ENCODE data around the gene MSMO1. TPM values are rescaled to one million over a fixed set of nuclear protein-coding genes. Genes with fewer than 3 reads are reported as not detected.

Gene MSMO1
- total RNA-seq, 1 donor from 2014 or later = 3.6 TPM

DNA sequence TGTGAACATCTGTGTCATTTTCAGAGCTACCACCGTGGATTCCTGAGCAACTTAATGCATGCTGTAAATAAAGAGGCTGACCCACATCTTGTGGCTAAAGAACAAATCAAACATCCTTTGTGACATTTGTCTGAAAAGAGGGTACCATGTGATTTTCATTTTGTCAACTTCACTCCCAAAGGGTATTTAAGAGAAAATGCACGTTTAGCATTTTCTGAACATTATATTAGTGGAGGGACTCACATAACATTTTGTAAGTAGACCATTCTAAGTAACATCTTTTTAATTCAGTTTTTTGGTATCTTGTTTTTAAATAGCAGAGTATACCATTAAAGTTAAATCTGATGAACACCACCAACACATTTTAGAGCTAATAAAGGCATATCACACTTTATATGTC lies 34.3 kb downstream of the MSMO1 start:
- DNase-seq (ENCODE audit: low spot score in 2 of 2) = no peak
- TF ChIP-seq, protein P1, sequence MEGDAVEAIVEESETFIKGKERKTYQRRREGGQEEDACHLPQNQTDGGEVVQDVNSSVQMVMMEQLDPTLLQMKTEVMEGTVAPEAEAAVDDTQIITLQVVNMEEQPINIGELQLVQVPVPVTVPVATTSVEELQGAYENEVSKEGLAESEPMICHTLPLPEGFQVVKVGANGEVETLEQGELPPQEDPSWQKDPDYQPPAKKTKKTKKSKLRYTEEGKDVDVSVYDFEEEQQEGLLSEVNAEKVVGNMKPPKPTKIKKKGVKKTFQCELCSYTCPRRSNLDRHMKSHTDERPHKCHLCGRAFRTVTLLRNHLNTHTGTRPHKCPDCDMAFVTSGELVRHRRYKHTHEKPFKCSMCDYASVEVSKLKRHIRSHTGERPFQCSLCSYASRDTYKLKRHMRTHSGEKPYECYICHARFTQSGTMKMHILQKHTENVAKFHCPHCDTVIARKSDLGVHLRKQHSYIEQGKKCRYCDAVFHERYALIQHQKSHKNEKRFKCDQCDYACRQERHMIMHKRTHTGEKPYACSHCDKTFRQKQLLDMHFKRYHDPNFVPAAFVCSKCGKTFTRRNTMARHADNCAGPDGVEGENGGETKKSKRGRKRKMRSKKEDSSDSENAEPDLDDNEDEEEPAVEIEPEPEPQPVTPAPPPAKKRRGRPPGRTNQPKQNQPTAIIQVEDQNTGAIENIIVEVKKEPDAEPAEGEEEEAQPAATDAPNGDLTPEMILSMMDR (IDR thresholded peaks at IDR 0.05) = no peak
- H3K4me3 ChIP-seq = no peak overlapping the region
- H3K36me3 ChIP-seq = no peaks in the 10 kb centered on the region
- no peak overlapping the region for H3K27ac ChIP-seq
- no peaks in the 10 kb centered on the region for H3K27me3 ChIP-seq
- H3K9me3 ChIP-seq = no peaks in the 10 kb centered on the region
- intact Hi-C loops (cut with DNase I) = no loop called here
- no peaks in the 10 kb centered on the region for H3K4me1 ChIP-seq

DNA sequence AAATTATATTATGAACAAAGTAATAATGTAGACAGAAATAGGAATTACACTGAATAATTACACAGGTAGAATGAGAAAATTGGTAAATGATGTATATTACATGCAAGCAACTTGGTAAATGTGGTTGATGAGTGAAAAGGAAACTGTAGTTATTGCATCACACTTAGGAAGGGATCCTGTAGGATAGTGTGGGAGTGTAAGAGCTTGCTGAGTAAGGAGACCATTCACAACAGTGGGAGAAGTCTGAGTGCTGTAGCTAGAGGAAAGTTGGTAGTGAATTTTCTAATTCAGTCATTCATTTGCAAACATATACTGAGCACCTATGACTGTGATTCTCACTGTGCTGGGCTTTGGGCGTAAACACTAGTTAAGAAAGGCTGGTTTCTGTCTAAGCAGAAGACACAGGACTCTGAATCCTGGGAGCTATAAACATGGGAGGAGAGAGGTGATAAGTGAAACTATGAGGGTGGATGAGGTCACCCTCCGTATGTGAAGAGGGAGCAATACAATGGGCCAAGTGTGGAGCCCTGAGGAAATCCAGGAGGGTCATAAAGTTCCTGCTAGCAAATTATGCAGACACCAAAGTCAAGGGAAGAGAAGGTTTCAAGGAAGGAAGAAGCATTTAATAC lies 37.1 kb downstream of the MSMO1 start:
- no peaks in the 10 kb centered on the region for H3K4me1 ChIP-seq
- H3K9me3 ChIP-seq = no peaks in the 10 kb centered on the region
- no peaks in the 10 kb centered on the region for H3K27me3 ChIP-seq
- intact Hi-C loops (cut with DNase I) = no loop called here
- H3K36me3 ChIP-seq = no peaks in the 10 kb centered on the region
- H3K4me3 ChIP-seq = no peak overlapping the region
- TF ChIP-seq, protein P1 (IDR thresholded peaks at IDR 0.05) = no peak
- no peak overlapping the region for H3K27ac ChIP-seq
- DNase-seq (ENCODE audit: low spot score in 2 of 2) = no peak

DNA sequence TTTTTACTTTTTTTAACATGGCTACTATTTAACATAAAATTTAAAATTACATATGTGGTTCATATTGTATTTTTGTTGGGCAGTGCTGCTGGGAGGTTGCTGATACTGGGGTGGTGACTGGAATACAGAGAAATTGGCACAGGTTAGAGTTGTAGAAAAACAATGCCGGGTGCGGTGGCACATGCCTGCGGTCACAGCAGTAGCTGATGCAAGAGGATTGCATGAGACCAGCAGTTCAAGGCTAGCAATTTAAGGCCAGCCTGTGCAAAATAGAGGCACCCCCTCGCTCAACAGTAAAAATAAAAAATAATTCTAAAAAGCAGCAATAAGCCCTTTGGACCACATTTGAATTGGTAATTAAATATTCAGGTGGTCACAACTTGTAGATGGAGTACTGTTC lies 39.6 kb downstream of the MSMO1 start:
- H3K27me3 ChIP-seq = no peaks in the 10 kb centered on the region
- no peak overlapping the region for H3K27ac ChIP-seq

DNA sequence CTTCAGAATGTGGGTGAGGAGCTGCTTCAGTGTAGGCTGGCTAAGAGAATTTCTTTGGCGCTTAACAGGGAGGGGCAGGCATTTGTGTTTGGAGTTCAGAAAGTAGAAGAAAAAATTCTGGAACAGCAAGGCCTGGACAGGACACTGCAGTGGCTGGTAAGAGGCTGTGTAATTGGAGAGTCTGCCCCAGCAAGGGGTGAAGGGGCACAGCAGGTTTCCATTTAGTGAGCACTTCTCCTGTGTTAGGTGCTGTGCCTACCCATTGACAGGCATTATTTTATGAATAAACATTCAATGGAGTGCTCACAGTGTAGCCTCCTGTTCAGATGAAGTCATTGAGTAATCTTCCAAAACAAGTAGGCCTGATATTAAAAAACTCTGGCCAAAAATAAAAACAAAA lies 40.6 kb downstream of the MSMO1 start:
- Histone ChIP-seq H3K4me1 (no peaks in the 10 kb centered on the region), H3K9me3 (no peaks in the 10 kb centered on the region), H3K27ac (no peak overlapping the region), H3K27me3 (no peaks in the 10 kb centered on the region), H3K4me3 (no peak overlapping the region), H3K36me3 (no peaks in the 10 kb centered on the region)
- intact Hi-C loops (cut with DNase I) = no loop called here
- no peak for DNase-seq (ENCODE audit: low spot score in 2 of 2)
- TF ChIP-seq, protein P1 (IDR thresholded peaks at IDR 0.05) = no peak

More for the DNA sequence above, 39.6 kb downstream of the MSMO1 start:
- intact Hi-C loops (cut with DNase I) = no loop called here
- TF ChIP-seq, protein P1 (IDR thresholded peaks at IDR 0.05) = no peak
- Histone ChIP-seq H3K4me3 (no peak overlapping the region), H3K9me3 (no peaks in the 10 kb centered on the region), H3K36me3 (no peaks in the 10 kb centered on the region), H3K4me1 (no peaks in the 10 kb centered on the region)
- DNase-seq (ENCODE audit: low spot score in 2 of 2) = no peak

GRCh38 chr4:165368567-165368966 lies 41.1 kb downstream of the MSMO1 start:
- Histone ChIP-seq H3K36me3 (no peaks in the 10 kb centered on the region), H3K27me3 (no peaks in the 10 kb centered on the region), H3K9me3 (no peaks in the 10 kb centered on the region), H3K4me1 (no peaks in the 10 kb centered on the region), H3K27ac (no peak overlapping the region), H3K4me3 (no peak overlapping the region)
- TF ChIP-seq, protein P1 (IDR thresholded peaks at IDR 0.05) = no peak
- no peak for DNase-seq (ENCODE audit: low spot score in 2 of 2)
- intact Hi-C loops (cut with DNase I) = no loop called here

DNA sequence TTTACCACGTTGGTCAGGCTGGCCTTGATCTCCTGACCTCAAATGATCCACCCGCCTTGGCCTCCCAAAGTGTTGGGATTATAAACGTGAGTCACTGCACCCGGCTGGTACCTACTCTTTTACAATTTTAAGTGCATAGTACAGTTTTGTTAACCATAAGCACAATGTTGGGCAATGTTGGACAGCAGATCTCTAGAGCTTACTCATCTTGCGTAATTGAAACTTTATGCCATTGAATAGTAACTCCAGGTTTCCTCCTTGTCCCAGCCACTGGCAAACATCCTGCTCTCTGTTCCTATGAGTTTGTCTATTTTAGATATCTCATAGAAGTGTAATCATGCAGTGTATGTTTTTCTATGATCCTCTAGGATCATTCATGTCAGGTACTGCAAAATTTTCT lies 42.1 kb downstream of the MSMO1 start:
- TF ChIP-seq, protein P1 (IDR thresholded peaks at IDR 0.05) = no peak
- H3K36me3 ChIP-seq = no peaks in the 10 kb centered on the region
- peaks cover 0 to 8% of the 10 kb centered on the region in 2 donors for H3K9me3 ChIP-seq
- no peak for DNase-seq (ENCODE audit: low spot score in 2 of 2)
- intact Hi-C loops (cut with DNase I) = no loop called here
- H3K27me3 ChIP-seq = no peaks in the 10 kb centered on the region
- H3K4me3 ChIP-seq = no peak overlapping the region
- no peaks in the 10 kb centered on the region for H3K4me1 ChIP-seq
- no peak overlapping the region for H3K27ac ChIP-seq
